T-helper 17 cell (primary cell): Measurements from ENCODE around the gene TANC1. TPM values are rescaled to one million over a fixed set of nuclear protein-coding genes. Genes with fewer than 3 reads are reported as not detected.

Source experiments
- ATAC-seq: fragments of 150-1000 bp; cut with Tn5 transposase; 2 replicates; pipeline ENCODE4 v1.10.0; 2021; ENCODE audit warnings: mild to moderate bottlenecking, moderate library complexity
- DNase-seq, 3 donors: peaks; one replicate each; pipeline versions ENCODE4 v3.0.0 to v3.0.0-alpha.2; 2020 to 2021
- H3K9me3 ChIP-seq: one replicate; pipeline ENCODE4 v1.7.0; 2013; ENCODE audit warnings: low read length, mild to moderate bottlenecking; ENCODE audit not compliant: control insufficient read depth, poor library complexity, severe bottlenecking
- H3K27ac Mint-ChIP-seq: one replicate; pipeline ENCODE4 v1.8.0; 2022; ENCODE audit warnings: mild to moderate bottlenecking, moderate library complexity, mixed read lengths
- H3K27me3 Mint-ChIP-seq: one replicate; pipeline ENCODE4 v1.8.0; 2022; ENCODE audit warnings: mixed read lengths
- H3K36me3 Mint-ChIP-seq: one replicate; pipeline ENCODE4 v1.8.0; 2022; ENCODE audit warnings: low read depth, mixed read lengths
- H3K4me1 Mint-ChIP-seq: one replicate; pipeline ENCODE4 v1.8.0; 2022; ENCODE audit warnings: mild to moderate bottlenecking, mixed read lengths
- H3K4me3 Mint-ChIP-seq: one replicate; pipeline ENCODE4 v1.8.0; 2022; ENCODE audit warnings: mild to moderate bottlenecking, moderate library complexity, mixed read lengths
- total RNA-seq, 4 donors: library from RNA in 2 of 4; stranded (reverse) in 2 of 4; gene quantifications; one replicate each; pipeline ENCODE4 v1.2.3 and lab custom pipeline; 2022 to 2026

TANC1 gene
- total RNA-seq, 2 donors from 2014 or later, result 1.4 to 2.6 TPM

DNA sequence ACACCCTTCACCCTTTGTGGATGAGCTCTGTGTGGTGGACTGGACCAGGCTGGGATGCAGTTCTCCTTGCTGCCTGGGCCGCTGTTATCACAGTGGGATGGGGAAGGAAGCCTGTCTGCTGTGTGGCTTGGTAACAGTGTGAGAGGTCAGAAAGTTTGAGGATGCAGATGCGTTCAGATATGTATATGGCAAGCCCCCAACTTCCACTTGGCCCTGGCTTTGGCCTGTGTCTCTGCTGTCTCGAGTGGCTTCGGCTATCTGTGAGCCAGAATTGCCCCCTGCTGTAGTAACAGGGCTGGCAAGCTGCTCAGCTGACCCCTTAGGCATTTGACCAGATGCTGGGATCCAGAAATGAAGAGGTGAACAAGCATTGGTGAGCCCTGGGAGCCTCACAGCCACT, 211.3 kb downstream of the TANC1 start:
- Mint-ChIP-seq H3K27ac (no peak overlapping the region), H3K4me3 (no peak overlapping the region), H3K36me3 (no peaks in the 10 kb centered on the region), H3K4me1 (no peaks in the 10 kb centered on the region), H3K27me3 (peaks cover 5% of the 10 kb centered on the region)
- no peak for ATAC-seq
- no peaks in the 10 kb centered on the region for H3K9me3 ChIP-seq
- DNase-seq, result no peak

- no peak overlapping the region for H3K4me3 Mint-ChIP-seq
- ATAC-seq, result no peak
- H3K4me1 Mint-ChIP-seq, result no peaks in the 10 kb centered on the region
- no peak overlapping the region for H3K27ac Mint-ChIP-seq
- peaks cover 5% of the 10 kb centered on the region for H3K27me3 Mint-ChIP-seq
- no peak for DNase-seq
- no peaks in the 10 kb centered on the region for H3K9me3 ChIP-seq
- no peaks in the 10 kb centered on the region for H3K36me3 Mint-ChIP-seq
These were observed 214.9 kb downstream of the TANC1 start for GRCh38 chr2:159183346-159183745.

- no peaks in the 10 kb centered on the region for H3K9me3 ChIP-seq
- Mint-ChIP-seq H3K4me3 (no peak overlapping the region), H3K4me1 (no peaks in the 10 kb centered on the region), H3K27me3 (peaks cover under 1% of the 10 kb centered on the region), H3K36me3 (no peaks in the 10 kb centered on the region), H3K27ac (peak overlapping the region; percentile 27)
- ATAC-seq (no peak), DNase-seq (no peak)
These were observed 217.1 kb downstream of the TANC1 start for GRCh38 chr2:159185401-159186130.

- no peaks in the 10 kb centered on the region for H3K36me3 Mint-ChIP-seq
These were observed 218.0 kb downstream of the TANC1 start for GRCh38 chr2:159186462-159186861.

DNA sequence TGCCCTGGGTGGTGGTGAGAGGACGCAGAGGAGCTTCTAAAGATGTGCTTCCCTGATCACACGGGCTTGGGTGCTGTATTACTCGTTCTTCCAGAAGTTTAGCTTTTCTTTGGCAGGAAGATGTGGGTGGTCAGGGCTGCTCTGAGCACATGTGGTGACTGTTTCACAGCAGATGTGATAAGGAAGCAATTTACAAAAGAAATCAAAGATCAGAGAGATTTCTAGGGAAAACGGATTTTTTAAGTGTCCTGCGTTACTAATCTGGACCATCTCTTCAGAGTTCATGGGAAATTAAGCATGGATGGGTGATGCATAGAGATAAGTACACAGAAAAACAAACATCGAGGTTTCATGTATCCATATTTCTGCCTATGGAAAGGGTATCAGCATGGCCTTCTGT, 218.7 kb downstream of the TANC1 start:
- Mint-ChIP-seq H3K27ac (no peak overlapping the region), H3K4me3 (no peak overlapping the region), H3K4me1 (no peaks in the 10 kb centered on the region), H3K36me3 (peaks cover 2% of the 10 kb centered on the region), H3K27me3 (no peaks in the 10 kb centered on the region)
- H3K9me3 ChIP-seq, result no peaks in the 10 kb centered on the region
- ATAC-seq, result no peak
- no peak for DNase-seq

More at GRCh38 chr2:159186462-159186861, 218.0 kb downstream of the TANC1 start:
- Mint-ChIP-seq H3K27me3 (no peaks in the 10 kb centered on the region), H3K4me3 (no peak overlapping the region), H3K4me1 (no peaks in the 10 kb centered on the region), H3K27ac (peak overlapping the region; percentile 27)
- ATAC-seq (no peak), DNase-seq (no peak)
- no peaks in the 10 kb centered on the region for H3K9me3 ChIP-seq

DNA sequence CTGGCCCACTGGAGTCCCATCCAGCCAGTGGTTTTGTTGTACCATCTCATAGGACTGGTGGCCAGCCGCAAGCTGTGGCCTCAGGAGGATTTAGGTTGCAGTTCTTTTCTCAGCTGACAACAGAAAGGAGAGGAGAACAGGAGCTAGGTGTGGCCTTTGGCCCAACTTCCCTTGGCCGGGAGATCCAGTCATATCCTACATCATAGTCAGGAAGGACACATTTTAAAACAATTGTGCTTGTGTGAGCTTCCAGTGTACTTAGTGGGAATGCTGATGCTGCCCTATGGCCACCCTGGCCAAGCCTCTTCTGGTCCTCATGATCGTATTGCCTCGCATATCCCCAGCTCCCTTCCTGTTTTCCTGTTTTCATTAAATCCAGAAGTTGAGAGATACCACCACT, 220.0 kb downstream of the TANC1 start:
- H3K9me3 ChIP-seq, result no peaks in the 10 kb centered on the region
- Mint-ChIP-seq H3K4me3 (no peak overlapping the region), H3K36me3 (peaks cover 2% of the 10 kb centered on the region), H3K27ac (no peak overlapping the region), H3K27me3 (no peaks in the 10 kb centered on the region), H3K4me1 (peaks cover 3% of the 10 kb centered on the region)
- ATAC-seq, result no peak
- no peak for DNase-seq

GRCh38 chr2:159192371-159192918, 224.0 kb downstream of the TANC1 start:
- Mint-ChIP-seq H3K27ac (no peak overlapping the region), H3K4me1 (peaks cover 3% of the 10 kb centered on the region), H3K27me3 (no peaks in the 10 kb centered on the region), H3K4me3 (no peak overlapping the region), H3K36me3 (peaks cover 2% of the 10 kb centered on the region)
- no peak for DNase-seq
- ATAC-seq, result no peak
- no peaks in the 10 kb centered on the region for H3K9me3 ChIP-seq

DNA sequence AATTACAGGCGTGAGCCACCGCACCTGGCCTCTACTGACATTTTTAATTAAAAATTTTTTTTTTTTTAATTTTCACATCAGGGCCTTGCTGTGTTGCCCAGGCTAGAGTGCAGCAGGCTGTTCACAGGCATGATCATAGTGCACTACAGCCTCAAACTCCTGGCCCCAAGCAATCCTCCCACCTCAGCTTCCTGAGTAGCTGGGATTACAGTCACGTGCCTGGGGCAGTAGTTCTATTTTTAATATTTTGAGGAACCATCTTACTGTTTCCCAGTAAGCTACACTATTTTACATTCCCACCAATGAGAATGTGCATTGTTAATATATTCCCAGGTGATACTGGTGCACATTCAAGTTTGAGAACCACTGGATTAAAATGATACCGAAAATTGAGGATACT, 225.4 kb downstream of the TANC1 start:
- Mint-ChIP-seq H3K27me3 (no peaks in the 10 kb centered on the region), H3K4me3 (no peak overlapping the region), H3K27ac (no peak overlapping the region), H3K36me3 (peaks cover 2% of the 10 kb centered on the region), H3K4me1 (peaks cover 3% of the 10 kb centered on the region)
- ATAC-seq (no peak), DNase-seq (no peak)
- no peaks in the 10 kb centered on the region for H3K9me3 ChIP-seq

DNA sequence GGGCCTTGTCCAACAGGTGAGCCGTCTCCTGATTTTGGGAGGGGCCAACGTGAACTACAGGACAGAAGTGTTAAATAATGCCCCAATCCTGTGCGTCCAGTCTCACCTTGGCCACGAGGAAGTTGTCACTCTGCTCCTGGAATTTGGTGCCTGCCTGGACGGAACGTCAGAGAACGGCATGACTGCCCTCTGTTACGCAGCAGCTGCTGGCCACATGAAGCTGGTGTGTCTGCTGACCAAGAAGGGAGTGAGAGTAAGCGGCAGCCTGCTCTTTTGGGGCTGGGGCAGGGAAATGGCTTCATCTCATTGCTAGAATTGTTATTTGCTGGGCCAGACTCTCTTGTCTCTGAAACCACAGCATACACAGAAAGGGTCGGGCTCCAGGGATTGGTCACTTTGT, 225.8 kb downstream of the TANC1 start:
- no peaks in the 10 kb centered on the region for H3K9me3 ChIP-seq
- DNase-seq (no peak), ATAC-seq (no peak)
- Mint-ChIP-seq H3K36me3 (peaks cover 2% of the 10 kb centered on the region), H3K4me1 (peaks cover 3% of the 10 kb centered on the region), H3K27me3 (no peaks in the 10 kb centered on the region), H3K4me3 (no peak overlapping the region), H3K27ac (no peak overlapping the region)

DNA sequence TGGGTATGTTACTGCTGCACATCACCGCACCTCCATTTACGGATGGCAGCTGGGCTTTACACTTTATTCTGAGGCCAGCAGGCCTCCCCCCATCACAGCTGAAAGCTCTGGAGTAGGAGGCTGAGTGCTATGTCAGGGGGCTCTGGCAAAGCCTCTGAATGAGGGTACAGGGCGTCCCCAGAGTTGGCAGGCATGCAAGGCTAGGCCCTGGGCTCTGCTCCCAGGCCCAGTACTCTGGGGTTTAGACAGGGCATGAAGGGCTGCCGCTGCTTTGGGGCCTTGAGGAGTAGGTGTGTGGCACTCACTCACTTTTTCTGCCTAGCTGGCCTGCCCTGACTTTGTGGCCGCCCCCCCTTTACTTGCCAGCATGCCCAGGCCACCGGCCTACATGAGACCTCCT, 227.3 kb downstream of the TANC1 start:
- no peaks in the 10 kb centered on the region for H3K9me3 ChIP-seq
- Mint-ChIP-seq H3K27ac (no peak overlapping the region), H3K4me1 (peaks cover 5% of the 10 kb centered on the region), H3K4me3 (no peak overlapping the region), H3K36me3 (peaks cover 2% of the 10 kb centered on the region), H3K27me3 (no peaks in the 10 kb centered on the region)
- DNase-seq (no peak), ATAC-seq (no peak)

DNA sequence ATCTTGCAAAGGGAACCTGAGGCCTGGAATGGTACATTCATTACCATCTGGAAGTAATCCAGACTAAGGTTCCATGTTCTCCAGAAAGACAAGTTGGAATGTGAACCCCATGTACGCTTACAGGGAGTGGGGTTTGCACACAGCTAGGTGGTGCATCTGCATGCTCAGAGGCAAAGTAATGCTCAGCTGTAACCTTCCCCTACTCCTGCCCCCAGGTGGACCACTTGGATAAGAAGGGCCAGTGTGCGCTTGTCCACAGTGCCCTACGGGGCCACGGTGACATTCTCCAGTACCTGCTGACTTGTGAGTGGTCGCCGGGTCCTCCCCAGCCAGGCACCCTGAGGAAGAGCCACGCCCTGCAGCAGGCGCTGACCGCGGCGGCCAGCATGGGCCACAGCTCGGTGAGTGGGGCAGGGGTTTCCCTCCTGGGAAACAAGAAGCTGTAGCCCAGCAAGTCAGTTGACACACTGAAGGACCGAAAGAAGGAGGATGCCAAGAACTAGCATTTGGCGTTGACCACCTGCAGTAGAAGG, 228.0 kb downstream of the TANC1 start:
- H3K27ac Mint-ChIP-seq, result no peak overlapping the region
- H3K9me3 ChIP-seq, result no peaks in the 10 kb centered on the region
- H3K4me1 Mint-ChIP-seq, result peaks cover 11% of the 10 kb centered on the region
- no peak overlapping the region for H3K4me3 Mint-ChIP-seq
- peaks cover 2% of the 10 kb centered on the region for H3K36me3 Mint-ChIP-seq
- no peak for ATAC-seq
- no peak for DNase-seq
- no peaks in the 10 kb centered on the region for H3K27me3 Mint-ChIP-seq

DNA sequence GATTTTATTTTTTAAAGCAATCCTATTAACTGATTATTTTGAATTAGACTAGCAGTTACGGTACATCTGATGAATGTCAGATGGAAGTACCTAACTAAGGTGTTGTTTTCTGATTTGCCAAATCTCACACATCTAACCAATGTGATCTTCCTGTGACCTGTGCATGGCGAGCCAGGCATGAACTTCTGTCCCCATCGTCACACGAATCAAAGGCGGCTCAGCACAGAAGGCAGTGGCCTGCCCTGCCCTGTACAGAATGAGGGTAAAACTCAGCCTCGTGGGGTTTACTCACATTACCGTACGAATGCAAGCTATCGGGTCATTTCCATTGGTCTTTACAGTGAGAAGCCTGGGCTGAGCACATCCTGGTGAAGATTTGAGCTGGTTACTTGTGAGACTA, 230.8 kb downstream of the TANC1 start:
- peaks cover 12% of the 10 kb centered on the region for H3K4me1 Mint-ChIP-seq
- H3K9me3 ChIP-seq, result no peaks in the 10 kb centered on the region
- ATAC-seq (no peak), DNase-seq (no peak)
- H3K27ac Mint-ChIP-seq, result peak overlapping the region; percentile 92
- no peak overlapping the region for H3K4me3 Mint-ChIP-seq
- no peaks in the 10 kb centered on the region for H3K27me3 Mint-ChIP-seq
- H3K36me3 Mint-ChIP-seq, result no peaks in the 10 kb centered on the region

GRCh38 chr2:159199761-159200465, 231.5 kb downstream of the TANC1 start:
- H3K9me3 ChIP-seq, result no peaks in the 10 kb centered on the region
- DNase-seq (no peak), ATAC-seq (no peak)
- Mint-ChIP-seq H3K36me3 (no peaks in the 10 kb centered on the region), H3K4me3 (no peak overlapping the region), H3K27ac (peak overlapping the region; percentile 92), H3K27me3 (no peaks in the 10 kb centered on the region), H3K4me1 (peaks cover 12% of the 10 kb centered on the region)
